DMS 273 (cell line): ENCODE measurements around the gene DPP4.
A peak's percentile ranks its signal among the peaks of the same experiment; 100 is the strongest.

Experiments used
- DNase-seq: peaks from one replicate; lab custom pipeline; 2025; ENCODE audit not compliant: unreplicated experiment; lab: John Stamatoyannopoulos, UW

The DPP4 gene

GRCh38 chr2:162086904-162087303 lies 12.9 kb upstream of the DPP4 start:
- no peak for DNase-seq

GRCh38 chr2:162085090-162085891 lies 11.3 kb upstream of the DPP4 start:
- DNase-seq, result peak; percentile 15

- no peak for DNase-seq
Measured at GRCh38 chr2:162084536-162084935, 10.5 kb upstream of the DPP4 start.

GRCh38 chr2:162082681-162083080 lies 8.7 kb upstream of the DPP4 start:
- no peak for DNase-seq

- peak; percentile 48 for DNase-seq
Measured at GRCh38 chr2:162082036-162082435, 8.0 kb upstream of the DPP4 start.

- no peak for DNase-seq
Measured at GRCh38 chr2:162079514-162079913, 5.5 kb upstream of the DPP4 start.

GRCh38 chr2:162075689-162076132 lies 1.7 kb upstream of the DPP4 start:
- peak; percentile 13 for DNase-seq

GRCh38 chr2:162074928-162075688 lies 1.1 kb upstream of the DPP4 start:
- DNase-seq, result no peak

GRCh38 chr2:162074632-162074895 lies 549 bp upstream of the DPP4 start:
- DNase-seq, result peak; percentile 46

GRCh38 chr2:162072976-162073887 lies 783 bp downstream of the DPP4 start:
- DNase-seq, result no peak

- DNase-seq, result no peak
Measured at GRCh38 chr2:162072181-162072702, 1.8 kb downstream of the DPP4 start.

GRCh38 chr2:162071001-162071400 lies 3.0 kb downstream of the DPP4 start:
- DNase-seq, result no peak

GRCh38 chr2:162070228-162070936 lies 3.6 kb downstream of the DPP4 start:
- DNase-seq, result no peak

GRCh38 chr2:162069267-162069903 lies 4.6 kb downstream of the DPP4 start:
- DNase-seq, result no peak

GRCh38 chr2:162067596-162067995 lies 6.4 kb downstream of the DPP4 start:
- DNase-seq, result no peak

- no peak for DNase-seq
Measured at GRCh38 chr2:162065767-162066166, 8.2 kb downstream of the DPP4 start.

GRCh38 chr2:162063899-162064298 lies 10.1 kb downstream of the DPP4 start:
- no peak for DNase-seq

GRCh38 chr2:162063281-162063680 lies 10.7 kb downstream of the DPP4 start:
- DNase-seq, result no peak

GRCh38 chr2:162062559-162062958 lies 11.5 kb downstream of the DPP4 start:
- DNase-seq, result no peak

- DNase-seq, result no peak
Measured at GRCh38 chr2:162061021-162061420, 13.0 kb downstream of the DPP4 start.
